A204.1 (cell line): ENCODE data around the gene BTNL2.

ENCODE experiments used
- FAIRE-seq: peaks from 2 replicates; lab custom pipeline; 2012; peaks lifted over from hg19 to GRCh38; lab: Jason Lieb, UNC

The BTNL2 gene

DNA sequence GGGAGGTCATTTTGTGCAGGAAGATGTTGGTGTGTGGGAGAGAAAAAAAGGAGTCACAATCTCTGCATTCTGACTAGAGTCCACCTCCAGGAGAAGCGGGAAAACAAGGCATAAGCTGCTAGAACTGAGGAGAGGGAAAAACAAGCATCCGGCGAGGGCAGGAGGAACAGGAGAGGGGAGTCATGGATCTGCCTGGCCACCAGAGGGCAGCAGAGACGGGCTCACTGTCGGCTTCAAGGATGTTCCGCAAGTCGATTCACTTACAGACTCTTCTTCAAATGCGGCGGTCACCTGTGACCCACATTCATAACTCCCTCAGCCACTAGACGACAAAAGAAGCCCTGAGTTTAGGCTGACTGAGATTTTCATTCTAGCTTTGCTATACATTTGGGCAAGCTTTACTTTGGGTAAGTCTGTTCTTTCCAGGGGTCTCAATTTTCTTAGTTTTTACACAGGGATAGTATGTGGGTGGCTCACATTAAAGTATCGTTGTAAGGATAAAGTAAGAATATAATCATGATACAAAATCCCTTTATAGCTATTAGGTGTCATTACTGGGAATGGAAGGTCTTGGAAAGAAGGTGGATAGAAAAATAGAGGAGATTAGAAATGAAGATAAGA, 6.6 kb upstream of the BTNL2 start:
- FAIRE-seq = no peak

DNA sequence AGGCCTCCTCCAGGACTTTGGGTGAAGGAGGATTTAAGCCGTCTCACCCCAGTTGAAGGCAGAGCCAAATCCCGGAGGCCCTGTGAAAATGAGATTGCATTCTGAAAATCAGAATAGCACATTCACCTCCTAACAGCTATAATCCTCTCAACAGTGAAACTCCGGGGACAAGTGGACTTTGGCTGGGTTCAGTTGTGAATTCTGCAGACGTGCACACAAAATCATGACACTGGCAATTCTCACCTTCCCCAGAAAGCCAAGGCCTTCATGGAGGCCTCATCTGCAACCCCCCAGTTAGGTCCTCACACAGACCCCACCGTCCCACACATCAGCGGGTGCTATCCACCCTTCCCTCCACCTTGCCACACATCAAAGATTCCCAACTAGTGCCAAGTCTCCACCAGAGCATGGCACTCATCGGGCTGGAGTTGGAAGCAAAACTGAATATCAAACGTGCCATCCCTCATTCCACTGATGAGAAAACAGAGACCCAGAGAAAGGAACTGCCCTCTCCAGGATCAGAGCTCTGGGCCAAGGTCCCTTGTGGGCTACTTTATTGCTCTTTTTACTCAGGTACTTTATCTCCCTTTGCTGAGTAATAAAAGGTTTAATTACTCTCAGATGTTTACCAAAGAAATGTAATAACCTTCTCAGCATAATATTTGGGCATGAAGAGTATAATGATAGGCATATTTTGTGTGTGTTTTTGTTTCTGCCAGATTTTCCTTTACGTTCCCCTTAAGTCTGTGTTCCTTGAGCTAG, 4.8 kb upstream of the BTNL2 start:
- FAIRE-seq = no peak

GRCh38 chr6:32410906-32411305, 3.9 kb upstream of the BTNL2 start:
- FAIRE-seq = no peak

DNA sequence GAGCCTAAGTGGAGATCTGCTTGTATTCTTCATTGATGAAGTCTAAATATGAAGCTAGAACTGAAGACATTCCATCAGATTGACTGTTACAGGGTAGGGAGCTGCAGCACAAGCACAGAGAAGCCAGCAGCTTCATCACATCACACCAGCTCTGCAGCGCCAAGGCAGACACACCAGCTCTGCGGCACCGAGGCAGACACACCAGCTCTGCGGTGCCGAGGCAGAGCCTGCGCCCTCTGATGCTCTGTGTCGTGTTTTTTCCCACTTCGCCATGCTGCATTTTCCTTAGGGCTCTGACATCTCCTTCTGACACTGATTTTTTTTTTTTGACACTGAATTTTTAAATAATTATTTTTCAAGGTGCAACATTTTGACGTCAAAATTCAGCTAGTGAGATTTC, 784 bp downstream of the BTNL2 start:
- FAIRE-seq = no peak

DNA sequence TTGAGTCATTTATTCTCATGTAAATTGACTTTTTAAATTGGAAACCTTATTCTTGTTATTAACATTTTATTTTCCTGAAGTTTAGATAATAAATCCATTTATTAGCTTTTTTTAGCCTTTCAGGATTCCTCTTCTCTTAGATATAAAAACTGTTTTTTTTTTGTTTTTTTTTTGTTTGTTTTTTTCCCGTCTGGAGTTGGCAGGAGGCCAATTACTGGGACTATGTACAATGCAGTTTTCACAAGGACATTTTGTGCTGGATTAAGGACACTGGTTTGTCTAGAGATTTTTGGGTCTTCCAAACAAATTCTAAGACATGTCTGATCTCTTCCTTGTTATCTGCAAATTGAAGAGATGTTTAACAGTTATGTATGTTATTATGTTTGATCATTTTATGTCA, 1.3 kb downstream of the BTNL2 start:
- no peak for FAIRE-seq

DNA sequence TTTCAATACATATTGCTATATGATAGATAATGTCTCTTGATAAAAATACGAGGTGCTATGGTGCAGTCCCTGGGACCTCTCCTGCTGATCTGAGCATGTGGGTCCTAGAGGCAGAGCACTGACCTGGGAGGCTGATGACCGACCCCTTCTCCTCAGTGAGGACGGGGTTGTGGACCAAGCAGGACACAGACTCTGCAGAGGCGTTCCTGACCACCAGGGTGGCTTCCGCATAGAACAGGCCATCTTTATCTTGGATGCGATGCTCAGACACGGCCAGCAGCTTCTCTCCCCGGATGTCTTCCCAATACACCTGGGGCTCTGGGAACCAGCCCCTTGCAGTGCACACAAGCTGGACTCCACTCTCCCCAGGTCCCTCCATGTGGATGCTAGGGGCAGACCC, 4.2 kb downstream of the BTNL2 start:
- no peak for FAIRE-seq

DNA sequence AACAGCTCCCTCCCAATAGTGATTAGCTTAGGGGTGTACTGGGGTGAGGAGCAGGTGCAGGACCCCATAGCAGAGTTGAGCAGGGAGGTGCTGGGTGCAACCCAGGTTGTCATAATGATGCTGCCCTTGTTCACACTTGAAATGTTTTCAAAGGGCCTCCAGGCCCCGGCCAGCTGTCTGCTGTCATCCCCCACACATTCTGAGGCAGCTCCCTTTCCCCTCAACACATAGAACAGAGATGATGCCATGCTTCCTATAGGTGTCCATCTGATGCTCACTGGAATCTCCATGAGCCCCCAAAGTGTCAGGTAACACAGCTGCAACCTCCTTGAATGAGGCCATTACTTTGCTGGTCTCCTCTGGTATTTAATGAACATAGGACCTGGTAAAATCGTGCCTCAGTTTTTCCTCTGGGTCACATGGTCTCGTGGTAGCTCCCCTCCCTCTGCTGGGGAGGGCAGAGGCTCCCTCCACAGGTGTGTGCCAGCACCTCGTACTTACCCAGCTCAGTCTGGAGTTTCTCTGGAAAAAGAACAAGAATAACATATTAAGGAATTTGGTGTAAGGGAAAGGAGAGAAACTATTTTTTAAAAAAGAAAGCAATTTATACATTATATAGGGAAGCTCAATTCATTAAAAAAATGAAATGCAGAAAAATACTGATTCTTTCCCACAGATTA, 5.6 kb downstream of the BTNL2 start:
- no peak for FAIRE-seq

DNA sequence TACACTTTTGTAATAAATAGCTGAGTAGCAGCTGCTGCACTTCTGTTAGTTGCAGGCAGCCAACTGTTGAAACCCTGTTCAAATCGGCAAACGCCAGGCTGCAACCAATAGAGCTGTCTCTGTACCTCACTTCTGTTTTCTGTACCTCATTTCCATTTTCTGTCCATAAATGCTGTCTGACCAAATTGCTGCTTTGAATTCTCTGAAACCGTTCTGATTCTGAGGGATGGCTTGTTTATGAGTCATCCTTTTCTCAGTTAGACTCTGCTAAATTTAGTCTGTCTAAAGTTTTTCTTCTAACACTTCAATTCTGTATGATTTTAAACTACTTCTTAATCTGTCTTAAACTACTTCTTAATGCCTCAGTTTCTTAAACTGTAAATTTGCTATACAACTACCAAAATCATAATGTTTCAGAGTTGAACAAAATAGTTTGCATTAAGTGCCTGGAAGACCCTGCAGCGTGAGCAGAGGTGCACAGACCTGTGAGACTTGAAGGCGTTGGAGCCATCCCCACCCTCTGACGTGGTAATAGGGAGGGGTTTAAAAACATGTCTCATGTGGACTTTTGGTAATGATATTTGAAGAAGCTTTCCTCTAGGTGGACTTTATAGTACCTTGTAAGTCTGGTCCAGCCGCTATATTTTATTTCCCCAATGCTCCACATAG, 9.6 kb downstream of the BTNL2 start:
- no peak for FAIRE-seq

DNA sequence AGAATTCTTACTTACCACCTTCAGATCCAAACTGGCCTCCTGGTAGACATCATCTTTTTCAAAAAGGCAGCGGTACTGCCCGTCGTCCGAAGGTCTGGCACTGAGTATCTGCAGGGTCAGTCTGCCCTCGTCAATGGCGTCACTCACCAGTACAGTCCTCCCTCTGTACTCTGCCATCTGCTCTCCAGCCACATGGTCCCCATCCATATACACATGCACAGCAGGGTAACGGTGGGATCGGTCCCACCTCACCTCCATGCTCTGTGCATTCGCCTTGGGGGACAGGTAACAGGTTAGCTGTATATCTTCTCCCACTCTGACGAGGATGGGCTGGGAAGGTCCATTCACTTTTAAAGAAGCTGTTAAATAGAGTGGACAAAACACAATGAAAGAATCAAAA, 11.0 kb downstream of the BTNL2 start:
- no peak for FAIRE-seq

DNA sequence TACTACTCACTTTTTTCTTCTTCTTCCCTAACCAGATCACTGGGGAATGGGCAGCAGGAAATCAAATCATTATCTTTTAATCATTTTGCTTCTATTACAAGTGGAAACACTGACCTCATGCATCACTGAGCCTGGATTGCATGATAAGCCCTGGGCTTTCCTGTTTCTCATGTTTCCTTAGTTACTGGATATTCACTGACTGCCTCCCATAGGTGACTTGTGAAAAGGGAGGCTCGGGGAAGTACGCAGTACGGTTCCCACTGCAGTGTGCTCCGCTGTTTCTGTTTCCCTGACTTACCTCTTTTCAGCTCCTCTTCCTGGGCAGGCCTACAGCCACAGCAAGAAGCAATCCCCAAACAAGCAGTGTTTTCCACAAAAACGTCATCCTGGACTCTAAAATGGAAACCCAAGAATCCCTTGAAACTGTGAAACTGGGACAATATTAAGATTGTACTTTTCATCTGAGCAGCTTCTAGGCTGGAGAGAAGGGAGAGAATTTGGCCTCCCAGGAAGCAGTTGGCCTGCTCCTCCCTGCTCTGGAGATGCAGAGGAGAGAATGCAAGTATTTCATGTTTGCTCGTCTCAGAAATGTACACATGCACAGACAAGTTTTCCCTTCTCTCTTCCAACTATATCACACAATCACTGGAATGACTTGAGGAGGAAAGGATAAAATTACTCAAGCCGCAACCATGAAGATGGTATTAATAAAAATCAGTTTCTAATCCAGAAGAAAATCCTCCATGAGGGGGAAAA, 13.1 kb downstream of the BTNL2 start:
- FAIRE-seq = no peak

DNA sequence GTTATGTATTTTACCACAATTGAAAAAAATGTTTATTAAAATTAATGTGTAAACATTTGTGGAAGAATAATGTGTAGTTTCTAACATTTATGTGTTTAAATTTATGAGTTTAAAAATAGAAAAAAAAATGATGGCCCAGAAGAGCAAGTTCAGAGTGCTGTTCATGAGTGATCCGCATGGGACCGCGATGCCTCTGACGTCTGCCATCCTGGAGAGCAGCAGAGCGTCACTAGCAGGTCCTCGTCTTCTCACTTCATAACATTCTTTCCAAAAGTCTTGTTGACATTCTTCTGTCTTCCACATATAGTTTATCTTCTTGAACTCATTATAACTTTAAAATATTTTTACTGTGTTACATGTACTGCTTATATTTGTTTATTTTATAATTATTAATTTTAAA, 15.5 kb downstream of the BTNL2 start:
- no peak for FAIRE-seq

- no peak for FAIRE-seq
These were observed 19.2 kb downstream of the BTNL2 start for GRCh38 chr6:32387589-32388340.

DNA sequence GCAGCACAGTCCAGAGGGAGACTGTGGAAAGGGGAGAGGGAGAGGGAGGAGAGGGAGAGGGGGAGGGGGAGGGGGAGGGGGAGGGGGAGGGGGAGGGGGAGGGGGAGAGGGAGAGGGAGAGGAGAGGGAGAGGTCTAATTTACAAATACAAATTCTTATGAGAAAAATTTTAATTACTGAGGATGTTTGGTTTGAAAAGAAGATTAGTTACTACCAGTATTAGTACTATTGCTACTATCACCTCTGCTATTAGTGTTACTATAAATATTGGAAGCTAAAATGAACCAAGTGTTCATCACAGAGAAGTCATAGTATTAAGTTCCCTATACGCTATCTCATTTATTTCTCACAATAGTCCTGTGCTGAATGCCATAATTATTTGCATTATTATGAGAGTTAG, 20.9 kb downstream of the BTNL2 start:
- FAIRE-seq = no peak

DNA sequence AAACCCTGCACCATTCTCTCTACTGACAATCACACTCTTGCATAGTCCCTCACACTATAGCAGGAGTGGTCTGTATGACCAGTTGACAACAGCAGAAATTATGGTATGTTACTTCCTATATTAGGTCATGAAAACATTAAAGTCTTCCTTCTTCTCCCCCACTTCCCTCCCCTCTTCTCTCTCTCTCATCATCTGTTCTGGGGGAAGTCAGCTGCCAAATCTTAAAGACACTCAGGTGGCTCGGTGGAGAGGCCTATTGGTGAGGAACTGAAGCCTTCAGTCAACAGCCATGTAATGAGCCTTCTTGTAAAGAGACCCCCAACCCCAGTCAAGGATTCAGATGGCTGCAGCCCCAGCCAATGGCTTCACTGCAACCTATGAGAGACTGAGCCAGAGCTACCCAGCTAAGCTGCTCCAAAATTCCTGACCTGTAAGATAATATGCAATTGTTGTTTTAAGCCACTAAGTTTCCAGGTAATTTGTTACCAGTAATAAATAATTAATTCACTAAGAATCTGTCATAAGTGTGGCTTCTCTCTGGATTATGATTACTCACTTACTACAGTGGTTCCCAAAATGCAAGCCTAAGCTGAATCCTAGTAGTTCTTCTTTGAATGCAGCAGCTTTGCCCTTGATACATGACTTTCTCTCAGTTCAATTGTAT, 24.1 kb downstream of the BTNL2 start:
- no peak for FAIRE-seq

- no peak for FAIRE-seq
These were observed 27.4 kb downstream of the BTNL2 start for GRCh38 chr6:32379545-32379944.

GRCh38 chr6:32375739-32376529, 31.0 kb downstream of the BTNL2 start:
- FAIRE-seq = no peak

- no peak for FAIRE-seq
These were observed 35.2 kb downstream of the BTNL2 start, which contains the start of gene TSBP1 for GRCh38 chr6:32371803-32372202. TSS of gene TSBP1 (minus strand) at chr6:32371903. CDS start at chr6:32371706, 197 bp downstream.

GRCh38 chr6:32371229-32371628, 35.8 kb downstream of the BTNL2 start:
- no peak for FAIRE-seq

DNA sequence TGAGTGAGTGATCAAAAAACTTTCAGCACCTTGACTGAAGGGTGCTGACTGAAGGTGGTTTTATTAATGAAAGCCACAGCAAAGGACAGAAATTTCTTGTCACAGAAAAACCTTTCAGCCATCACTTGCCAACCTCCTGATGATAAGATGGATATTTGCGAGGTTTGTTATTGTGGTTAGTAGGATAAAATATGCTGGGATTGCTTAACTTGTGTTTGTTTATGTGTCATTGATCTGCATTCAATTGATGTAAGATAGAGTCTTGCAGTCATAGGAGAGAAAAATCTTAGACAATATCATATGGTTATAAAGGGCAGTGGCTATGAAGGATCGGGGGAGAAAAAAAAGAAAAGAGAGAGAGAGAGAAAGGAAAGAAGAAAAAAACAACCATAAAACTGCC, 36.5 kb downstream of the BTNL2 start:
- FAIRE-seq = no peak

GRCh38 chr6:32369660-32370059, 37.3 kb downstream of the BTNL2 start:
- FAIRE-seq = no peak
